B cell (primary cell): ENCODE measurements around the gene GORAB. TPM values are rescaled to one million over a fixed set of nuclear protein-coding genes. Genes with fewer than 3 reads are reported as not detected.

ENCODE experiments used
- ATAC-seq: fragments of 200-7000 bp; cut with Tn5 transposase; one replicate; pipeline ENCODE4 v1.10.0; 2021; ENCODE audit warnings: low read depth, mild to moderate bottlenecking, moderate number of reproducible peaks, moderate library complexity
- CTCF ChIA-PET: fragments of 350-600 bp; sonication (Branson Sonifier 250); formaldehyde crosslinking; loops from one replicate; lab custom pipeline; 2021; ENCODE audit warnings: antibody characterized with exemption, inconsistent platforms; lab: Charles Lee
- POLR2A ChIA-PET: fragments of 350-600 bp; sonication (Branson Sonifier 250); formaldehyde crosslinking; loops from one replicate; lab custom pipeline; 2021; ENCODE audit warnings: antibody characterized with exemption; lab: Charles Lee
- DNase-seq: peaks from one replicate; pipeline ENCODE4 v3.0.0; 2013
- H2AFZ ChIP-seq: 2 replicates; pipeline ENCODE4 v1.6.1; 2012; ENCODE audit warnings: mild to moderate bottlenecking, low read depth, low read length; ENCODE audit not compliant: insufficient read depth, poor library complexity, severe bottlenecking
- H3K27ac ChIP-seq, 2 donors: 1 replicate in 1 of 2; 2 replicates in 1 of 2; pipeline ENCODE4 v1.5.1; 2012 to 2013; ENCODE audit warnings: low read length in 2 of 2, mild to moderate bottlenecking in 2 of 2, moderate library complexity in 1 of 2
- H3K27me3 ChIP-seq, 4 experiments: fragments of 200-600 bp in 1 of 4; sonication (generic) in 1 of 4; replicated peaks in 1 of 4; 1 replicate in 2 of 4; 2 replicates in 2 of 4; pipeline versions ENCODE4 v1.6.1 to v1.7.0; 2013 to 2016; ENCODE audit warnings: low read length in 3 of 4, mild to moderate bottlenecking in 2 of 4, mixed read lengths in 1 of 4, moderate library complexity in 1 of 4; ENCODE audit not compliant: insufficient read depth in 4 of 4, control insufficient read depth in 3 of 4; ENCODE audit errors: control extremely low read depth in 1 of 4
- H3K36me3 ChIP-seq, 2 experiments: replicated peaks in 1 of 2; 1 replicate in 1 of 2; 2 replicates in 1 of 2; pipeline versions ENCODE4 v1.6.1 to v1.7.1; 2013; ENCODE audit warnings: low read length in 1 of 2; ENCODE audit not compliant: insufficient read depth in 2 of 2, control insufficient read depth in 1 of 2; ENCODE audit errors: control extremely low read depth in 1 of 2, extremely low read depth in 1 of 2
- H3K4me1 ChIP-seq, 2 donors: fragments of 200-600 bp in 1 of 2; sonication (generic) in 1 of 2; 1 replicate in 1 of 2; 2 replicates in 1 of 2; pipeline versions ENCODE4 v1.5.1 to v1.6.1; 2013 to 2017; ENCODE audit warnings: low read length in 2 of 2; ENCODE audit not compliant: control insufficient read depth in 2 of 2, insufficient read depth in 2 of 2
- H3K4me2 ChIP-seq: replicated peaks from 2 replicates; pipeline ENCODE3; 2012; ENCODE audit warnings: mild to moderate bottlenecking, low read depth, low read length; ENCODE audit not compliant: poor library complexity, severe bottlenecking
- H3K4me3 ChIP-seq, 5 experiments: fragments of 200-600 bp in 1 of 5; sonication (generic) in 1 of 5; 1 replicate in 3 of 5; 2 replicates in 2 of 5; pipeline versions ENCODE4 v1.5.1 to v1.7.0; 2011 to 2016; ENCODE audit warnings: low read length in 4 of 5, mild to moderate bottlenecking in 4 of 5, low read depth in 2 of 5, control low read depth in 1 of 5, moderate library complexity in 1 of 5; ENCODE audit not compliant: insufficient read depth in 1 of 5; ENCODE audit errors: control extremely low read depth in 1 of 5, extremely low read depth in 1 of 5
- H3K79me2 ChIP-seq: fragments of 200-600 bp; sonication (generic); one replicate; pipeline ENCODE4 v1.6.0; 2016; ENCODE audit warnings: low read length; ENCODE audit not compliant: control insufficient read depth, insufficient read depth
- H3K9ac ChIP-seq: fragments of 200-600 bp; sonication (generic); 2 replicates; pipeline ENCODE4 v1.6.1; 2017; ENCODE audit warnings: mild to moderate bottlenecking, low read length, moderate library complexity
- H3K9me3 ChIP-seq, 3 donors: one replicate each; pipeline versions ENCODE4 v1.6.1 to v1.7.1; 2013; ENCODE audit warnings: low read length in 2 of 3; ENCODE audit not compliant: control insufficient read depth in 2 of 3, insufficient read depth in 1 of 3; ENCODE audit errors: control extremely low read depth in 1 of 3
- H4K20me1 ChIP-seq: 2 replicates; pipeline ENCODE4 v1.6.0; 2012; ENCODE audit warnings: mild to moderate bottlenecking, low read length; ENCODE audit not compliant: insufficient read depth, control insufficient read depth, poor library complexity, severe bottlenecking
- H3K27ac Mint-ChIP-seq: one replicate; pipeline ENCODE4 v1.8.0; 2021; ENCODE audit warnings: mixed read lengths
- H3K27me3 Mint-ChIP-seq: one replicate; pipeline ENCODE4 v1.8.0; 2021; ENCODE audit warnings: mixed read lengths
- H3K4me1 Mint-ChIP-seq: one replicate; pipeline ENCODE4 v1.8.0; 2021; ENCODE audit warnings: mixed read lengths
- H3K4me3 Mint-ChIP-seq: one replicate; pipeline ENCODE4 v1.8.0; 2021; ENCODE audit warnings: mixed read lengths
- H3K9me3 Mint-ChIP-seq: one replicate; pipeline ENCODE4 v1.8.0; 2022; ENCODE audit warnings: mixed read lengths; ENCODE audit not compliant: insufficient read depth
- CTCF ChIP-seq: fragments of 200-600 bp; IDR thresholded peaks from one replicate; pipeline ENCODE4 v1.8.0; 2022; ENCODE audit warnings: antibody characterized with exemption, mild to moderate bottlenecking
- EZH2 ChIP-seq: IDR thresholded peaks from 2 replicates; pipeline ENCODE4 v1.6.1; 2012; ENCODE audit warnings: borderline replicate concordance, low read depth, mild to moderate bottlenecking, moderate library complexity, low read length; ENCODE audit not compliant: insufficient read depth, poor library complexity, severe bottlenecking
- WGBS: methylation state at CpG from one replicate; pipeline ENCODE4 v1.1.5; 2013; ENCODE audit warnings: missing lambda C conversion rate; ENCODE audit not compliant: insufficient coverage; 5-methylcytosine and 5-hydroxymethylcytosine counted together
- intact Hi-C: fragments of 100-400 bp; cut with micrococcal nuclease; formaldehyde crosslinking; loops from one replicate; pipeline ENCODE4 v1.10.0; 2022
- polyA plus RNA-seq: library from polyadenylated mRNA; depleted of rRNA; stranded (reverse); fragments of >200 nt; gene quantifications from 2 replicates; pipeline ENCODE4 v1.2.3, GENCODE V29; 2012
- total RNA-seq, 2 donors: library from RNA; stranded (reverse); fragments of 120-200 nt in 1 of 2; gene quantifications; 1 replicate in 1 of 2; 2 replicates in 1 of 2; pipeline versions ENCODE4 v1.2.3 to v1.2.4, GENCODE V29; 2013 to 2022

The GORAB gene
- total and polyA plus RNA-seq, 2 donors (not counting 1 experiment from before 2014, with no cell fraction given): 15.1 to 24.2 TPM

- Histone ChIP-seq H3K4me3 (no peak overlapping the region), H3K79me2 (no peaks in the 10 kb centered on the region), H4K20me1 (no peaks in the 10 kb centered on the region), H3K27me3 (no peaks in the 10 kb centered on the region), H3K4me1 (no peaks in the 10 kb centered on the region), H3K9me3 (no peaks in the 10 kb centered on the region), H3K36me3 (no peaks in the 10 kb centered on the region), H3K4me2 (no peak overlapping the region), H3K27ac (no peak overlapping the region), H3K9ac (no peak overlapping the region), H2AFZ (no peak overlapping the region)
- CTCF ChIA-PET: no interaction called here
- H3K27me3 Mint-ChIP-seq: peaks cover 15% of the 10 kb centered on the region
- H3K4me3 Mint-ChIP-seq: no peak overlapping the region
- no peaks in the 10 kb centered on the region for H3K9me3 Mint-ChIP-seq
- H3K4me1 Mint-ChIP-seq: no peaks in the 10 kb centered on the region
- POLR2A ChIA-PET: no interaction called here
- WGBS: no CpG with 5 or more reads among the region's 1 CpG
- DNase-seq (no peak), ATAC-seq (no peak)
- no peak overlapping the region for H3K27ac Mint-ChIP-seq
- TF ChIP-seq CTCF (no peak), EZH2 (no peak)
- intact Hi-C loops: no loop called here
Observed at GRCh38 chr1:170498876-170499275, 33.1 kb upstream of the GORAB start.

GRCh38 chr1:170503665-170504064 lies 28.3 kb upstream of the GORAB start:
- no peaks in the 10 kb centered on the region for H4K20me1 ChIP-seq
- no peak for DNase-seq
- peaks cover 0 to 2% (median 0%) of the 10 kb centered on the region in 4 experiments for H3K27me3 ChIP-seq
- H3K79me2 ChIP-seq: no peaks in the 10 kb centered on the region
- no CpG with 5 or more reads among the region's 1 CpG for WGBS
- H3K4me2 ChIP-seq: no peak overlapping the region
- no peak overlapping the region for H3K27ac Mint-ChIP-seq
- no peak overlapping the region for H3K27ac ChIP-seq
- TF ChIP-seq EZH2 (no peak), CTCF (no peak)
- H3K9me3 ChIP-seq: no peaks in the 10 kb centered on the region
- no peak overlapping the region for H2AFZ ChIP-seq
- intact Hi-C loops: no loop called here
- no peak overlapping the region for H3K9ac ChIP-seq
- H3K4me3 Mint-ChIP-seq: no peak overlapping the region
- no peak for ATAC-seq
- ChIA-PET CTCF (no interaction called here), POLR2A (no interaction called here)
- H3K4me1 ChIP-seq: no peaks in the 10 kb centered on the region
- H3K36me3 ChIP-seq: no peaks in the 10 kb centered on the region
- peaks cover 23% of the 10 kb centered on the region for H3K27me3 Mint-ChIP-seq
- no peaks in the 10 kb centered on the region for H3K4me1 Mint-ChIP-seq
- peaks cover 5% of the 10 kb centered on the region for H3K9me3 Mint-ChIP-seq
- H3K4me3 ChIP-seq: no peak overlapping the region
